Endodermal cell (in vitro differentiated cells): ENCODE measurements around the gene APOH. TPM values are rescaled to one million over a fixed set of nuclear protein-coding genes. Genes with fewer than 3 reads are reported as not detected.

Source experiments
- DNase-seq: peaks from one replicate; pipeline ENCODE4 v3.0.0-alpha.2; 2017
- H3K27ac ChIP-seq: 2 replicates; pipeline ENCODE4 v1.5.1; 2013; ENCODE audit warnings: mild to moderate bottlenecking, low read depth, low read length, moderate library complexity
- H3K27me3 ChIP-seq: 2 replicates; pipeline ENCODE4 v1.6.1; 2013; ENCODE audit warnings: mild to moderate bottlenecking, low read length, moderate library complexity; ENCODE audit not compliant: insufficient read depth, control insufficient read depth, poor library complexity, severe bottlenecking
- H3K36me3 ChIP-seq: 2 replicates; pipeline ENCODE4 v1.7.0; 2013; ENCODE audit warnings: mild to moderate bottlenecking, low read length, moderate library complexity; ENCODE audit not compliant: control insufficient read depth, insufficient read depth
- H3K4me1 ChIP-seq: one replicate; pipeline ENCODE4 v1.7.0; 2013; ENCODE audit warnings: low read length; ENCODE audit not compliant: control insufficient read depth, insufficient read depth
- H3K4me3 ChIP-seq: 2 replicates; pipeline ENCODE4 v1.5.1; 2013; ENCODE audit warnings: mild to moderate bottlenecking, low read length, moderate library complexity
- H3K9ac ChIP-seq: 2 replicates; pipeline ENCODE4 v1.6.1; 2013; ENCODE audit warnings: mild to moderate bottlenecking, low read length, moderate library complexity; ENCODE audit not compliant: poor library complexity, severe bottlenecking; ENCODE audit errors: extremely low read depth
- H3K9me3 ChIP-seq: 2 replicates; pipeline ENCODE4 v1.6.1; 2013; ENCODE audit warnings: mild to moderate bottlenecking, low read length, moderate library complexity; ENCODE audit not compliant: control insufficient read depth
- H3K27ac Mint-ChIP-seq: 2 replicates; pipeline ENCODE4 v1.8.0; 2020; ENCODE audit warnings: mixed read lengths
- H3K27me3 Mint-ChIP-seq: 2 replicates; pipeline ENCODE4 v1.8.0; 2021; ENCODE audit warnings: mild to moderate bottlenecking, mixed read lengths; ENCODE audit not compliant: insufficient read depth
- H3K36me3 Mint-ChIP-seq: 2 replicates; pipeline ENCODE4 v1.8.0; 2020; ENCODE audit warnings: low read depth, mixed read lengths
- H3K4me1 Mint-ChIP-seq: 2 replicates; pipeline ENCODE4 v1.8.0; 2020; ENCODE audit warnings: mixed read lengths
- H3K4me3 Mint-ChIP-seq: 2 replicates; pipeline ENCODE4 v1.8.0; 2020; ENCODE audit warnings: mild to moderate bottlenecking, moderate library complexity, mixed read lengths
- H3K9me3 Mint-ChIP-seq: 2 replicates; pipeline ENCODE4 v1.8.0; 2020; ENCODE audit warnings: mild to moderate bottlenecking, mixed read lengths
- CTCF ChIP-seq: fragments of 200-600 bp; sonication (generic); conservative IDR thresholded peaks from 2 replicates; pipeline ENCODE4 v1.5.0; 2021; ENCODE audit warnings: antibody characterized with exemption, mild to moderate bottlenecking
- WGBS, 2 experiments: methylation state at CpG; one replicate each; pipeline versions ENCODE4 v1.1.5 to v1.1.7; 2013; ENCODE audit warnings: missing lambda C conversion rate in 2 of 2, mixed read lengths in 1 of 2; ENCODE audit not compliant: insufficient coverage in 1 of 2, insufficient read length in 1 of 2; 5-methylcytosine and 5-hydroxymethylcytosine counted together
- total RNA-seq, 2 donors: library from RNA; stranded (reverse); fragmentation: NEBNext Ultra II Directional in 1 of 2; extraction: Animal tissue kit (Norgen Biotek cat#: 25700) in 1 of 2; gene quantifications; 2 replicates in 1 of 2; 3 replicates in 1 of 2; pipeline ENCODE4 v1.2.1, GENCODE V29; 2021

Gene APOH
- total RNA-seq, 2 donors from 2014 or later = not detected

GRCh38 chr17:66250686-66251085 is 21.5 kb upstream of the APOH start:
- no peaks in the 10 kb centered on the region for H3K4me1 Mint-ChIP-seq
- H3K36me3 Mint-ChIP-seq = no peaks in the 10 kb centered on the region
- H3K27me3 Mint-ChIP-seq = no peaks in the 10 kb centered on the region
- H3K27ac ChIP-seq = no peak overlapping the region
- no peak overlapping the region for H3K4me3 ChIP-seq
- H3K9me3 Mint-ChIP-seq = no peaks in the 10 kb centered on the region
- no peak overlapping the region for H3K4me3 Mint-ChIP-seq
- TF ChIP-seq CTCF = no peak
- H3K27me3 ChIP-seq = no peaks in the 10 kb centered on the region
- H3K9me3 ChIP-seq = no peaks in the 10 kb centered on the region
- no peaks in the 10 kb centered on the region for H3K36me3 ChIP-seq
- DNase-seq = no peak
- 95% methylated on average over 3 of the region's 3 CpGs; no CpG with 5 or more reads in 1 of the 2 experiments for WGBS, 2 experiments
- H3K4me1 ChIP-seq = no peaks in the 10 kb centered on the region
- no peak overlapping the region for H3K9ac ChIP-seq
- H3K27ac Mint-ChIP-seq = no peak overlapping the region

GRCh38 chr17:66248285-66248684 is 19.1 kb upstream of the APOH start:
- Mint-ChIP-seq H3K27me3 (no peaks in the 10 kb centered on the region), H3K4me1 (no peaks in the 10 kb centered on the region), H3K27ac (no peak overlapping the region), H3K4me3 (no peak overlapping the region), H3K36me3 (no peaks in the 10 kb centered on the region), H3K9me3 (no peaks in the 10 kb centered on the region)
- H3K9ac ChIP-seq = no peak overlapping the region
- no peak overlapping the region for H3K27ac ChIP-seq
- H3K4me1 ChIP-seq = no peaks in the 10 kb centered on the region
- no peaks in the 10 kb centered on the region for H3K9me3 ChIP-seq
- no peaks in the 10 kb centered on the region for H3K36me3 ChIP-seq
- DNase-seq = no peak
- 88 to 93% methylated on average over 4 to 5 of the region's 5 CpGs for WGBS, 2 experiments
- TF ChIP-seq CTCF = no peak
- H3K27me3 ChIP-seq = no peaks in the 10 kb centered on the region
- no peak overlapping the region for H3K4me3 ChIP-seq

- WGBS, 2 experiments = 71% methylated on average over 1 of the region's 1 CpG; no CpG with 5 or more reads in 1 of the 2 experiments
- no peak overlapping the region for H3K27ac Mint-ChIP-seq
- Histone ChIP-seq H3K4me1 (no peaks in the 10 kb centered on the region), H3K9me3 (no peaks in the 10 kb centered on the region), H3K27ac (no peak overlapping the region), H3K9ac (no peak overlapping the region), H3K36me3 (no peaks in the 10 kb centered on the region), H3K27me3 (no peaks in the 10 kb centered on the region), H3K4me3 (no peak overlapping the region)
- H3K9me3 Mint-ChIP-seq = no peaks in the 10 kb centered on the region
- no peak for TF ChIP-seq CTCF
- DNase-seq = no peak
- H3K27me3 Mint-ChIP-seq = peaks cover 2% of the 10 kb centered on the region
- H3K4me3 Mint-ChIP-seq = no peak overlapping the region
- peaks cover 3% of the 10 kb centered on the region for H3K4me1 Mint-ChIP-seq
- no peaks in the 10 kb centered on the region for H3K36me3 Mint-ChIP-seq
Measured at GRCh38 chr17:66241839-66242238, 12.6 kb upstream of the APOH start.
